Glutamatergic neuron (in vitro differentiated cells): ENCODE measurements around the gene AGBL4. TPM values are rescaled to one million over a fixed set of nuclear protein-coding genes. Genes with fewer than 3 reads are reported as not detected.
A peak's percentile ranks its signal among the peaks of the same experiment; 100 is the strongest.

Experiments
- DNase-seq: peaks from one replicate; pipeline ENCODE4 v3.0.0; 2022
- H3K27ac Mint-ChIP-seq: one replicate; pipeline ENCODE4 v1.8.0; 2020; ENCODE audit warnings: mild to moderate bottlenecking, mixed read lengths, inconsistent platforms; ENCODE audit not compliant: unreplicated experiment
- H3K27me3 Mint-ChIP-seq: one replicate; pipeline ENCODE4 v1.8.0; 2020; ENCODE audit warnings: mild to moderate bottlenecking, moderate library complexity, mixed read lengths, inconsistent platforms; ENCODE audit not compliant: unreplicated experiment
- H3K36me3 Mint-ChIP-seq: one replicate; pipeline ENCODE4 v1.8.0; 2020; ENCODE audit warnings: mild to moderate bottlenecking, mixed read lengths, inconsistent platforms; ENCODE audit not compliant: unreplicated experiment
- H3K4me1 Mint-ChIP-seq: one replicate; pipeline ENCODE4 v1.8.0; 2020; ENCODE audit warnings: mild to moderate bottlenecking, low read depth, mixed read lengths, inconsistent platforms; ENCODE audit not compliant: unreplicated experiment
- H3K4me3 Mint-ChIP-seq: one replicate; pipeline ENCODE4 v1.8.0; 2020; ENCODE audit warnings: mild to moderate bottlenecking, mixed read lengths, inconsistent platforms; ENCODE audit not compliant: unreplicated experiment
- H3K9me3 Mint-ChIP-seq: one replicate; pipeline ENCODE4 v1.8.0; 2020; ENCODE audit warnings: mild to moderate bottlenecking, moderate library complexity, mixed read lengths, inconsistent platforms; ENCODE audit not compliant: unreplicated experiment
- CTCF ChIP-seq: fragments of 200-600 bp; sonication (generic); IDR thresholded peaks from one replicate; pipeline ENCODE4 v1.5.0; 2021; ENCODE audit not compliant: partially characterized antibody, unreplicated experiment
- total RNA-seq: library from RNA; stranded (reverse); fragmentation: NEBNext Ultra II Directional; extraction: Animal tissue kit (Norgen Biotek cat#: 25700); gene quantifications from one replicate; pipeline ENCODE4 v1.2.1, GENCODE V29; 2021; ENCODE audit not compliant: unreplicated experiment

The AGBL4 gene
- total RNA-seq, 1 donor from 2014 or later: 3.5 TPM

- TF ChIP-seq CTCF: no peak
- Mint-ChIP-seq H3K27ac (peak overlapping the region; percentile 98), H3K9me3 (peaks cover 13% of the 10 kb centered on the region), H3K36me3 (no peaks in the 10 kb centered on the region), H3K4me3 (peak overlapping the region; percentile 70), H3K27me3 (peaks cover 9% of the 10 kb centered on the region), H3K4me1 (peaks cover 63% of the 10 kb centered on the region)
- DNase-seq: peak; percentile 59
Observed at GRCh38 chr1:48920851-48921250, 1102.9 kb downstream of the AGBL4 start.

- TF ChIP-seq CTCF: no peak
- Mint-ChIP-seq H3K9me3 (peaks cover 11% of the 10 kb centered on the region), H3K4me1 (peaks cover 51% of the 10 kb centered on the region), H3K36me3 (no peaks in the 10 kb centered on the region), H3K27me3 (peaks cover 9% of the 10 kb centered on the region), H3K27ac (peak overlapping the region; percentile 87), H3K4me3 (peak overlapping the region; percentile 50)
- DNase-seq: peak; percentile 77
Observed at GRCh38 chr1:48917901-48918603, 1105.7 kb downstream of the AGBL4 start.

- no peak for TF ChIP-seq CTCF
- H3K4me3 Mint-ChIP-seq: peak overlapping the region; percentile 53
- H3K4me1 Mint-ChIP-seq: peaks cover 46% of the 10 kb centered on the region
- no peak for DNase-seq
- H3K27me3 Mint-ChIP-seq: peaks cover 9% of the 10 kb centered on the region
- H3K9me3 Mint-ChIP-seq: peaks cover 11% of the 10 kb centered on the region
- no peaks in the 10 kb centered on the region for H3K36me3 Mint-ChIP-seq
- peak overlapping the region; percentile 87 for H3K27ac Mint-ChIP-seq
Observed at GRCh38 chr1:48917070-48917454, 1106.7 kb downstream of the AGBL4 start.

GRCh38 chr1:48916130-48917069 lies 1107.4 kb downstream of the AGBL4 start:
- Mint-ChIP-seq H3K9me3 (peaks cover 11% of the 10 kb centered on the region), H3K27me3 (peaks cover 9% of the 10 kb centered on the region)

More at GRCh38 chr1:48916130-48917069, 1107.4 kb downstream of the AGBL4 start:
- H3K4me3 Mint-ChIP-seq: no peak overlapping the region
- H3K4me1 Mint-ChIP-seq: peaks cover 44% of the 10 kb centered on the region
- H3K27ac Mint-ChIP-seq: peak overlapping the region; percentile 52
- no peaks in the 10 kb centered on the region for H3K36me3 Mint-ChIP-seq
- peak; percentile 86 for TF ChIP-seq CTCF
- peak; percentile 45 for DNase-seq
